Measurements from ENCODE around the gene DLGAP4. TPM values are rescaled to one million over a fixed set of nuclear protein-coding genes. Genes with fewer than 3 reads are reported as not detected.

DLGAP4 gene
- total and polyA plus RNA-seq, 2 of the 13 experiments (the other 11 are each of a cell fraction or from before 2014, with no cell fraction given): 15.2 to 26.7 TPM

DNA sequence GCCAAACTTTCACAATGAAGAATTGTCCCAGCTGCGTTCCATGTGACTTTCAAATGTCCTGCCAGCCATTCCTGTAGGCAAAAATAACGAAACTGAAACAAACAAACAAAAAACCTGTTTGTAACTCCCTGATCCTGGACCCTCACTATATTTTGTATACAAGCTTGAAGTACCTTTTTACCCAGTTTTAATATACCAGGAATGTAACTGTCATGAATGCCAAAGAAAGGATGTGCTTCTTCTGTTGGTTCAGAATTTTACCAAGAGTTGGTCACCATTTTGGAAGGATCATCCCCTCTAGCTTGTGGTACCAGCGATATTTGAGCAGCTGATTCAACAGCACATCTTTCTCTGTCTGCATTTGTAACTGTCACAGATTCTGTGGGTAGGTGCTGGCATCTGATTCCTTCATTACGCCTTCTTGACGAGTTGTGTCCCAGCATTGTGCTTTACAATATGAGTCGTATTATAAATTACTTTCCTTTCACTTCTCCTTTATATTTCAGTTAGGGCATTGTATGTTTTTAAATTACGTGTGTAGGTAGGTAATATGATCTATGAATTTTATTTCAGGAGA, 93.9 kb downstream of the DLGAP4 start (continued):
- TF ChIP-seq, protein P1, sequence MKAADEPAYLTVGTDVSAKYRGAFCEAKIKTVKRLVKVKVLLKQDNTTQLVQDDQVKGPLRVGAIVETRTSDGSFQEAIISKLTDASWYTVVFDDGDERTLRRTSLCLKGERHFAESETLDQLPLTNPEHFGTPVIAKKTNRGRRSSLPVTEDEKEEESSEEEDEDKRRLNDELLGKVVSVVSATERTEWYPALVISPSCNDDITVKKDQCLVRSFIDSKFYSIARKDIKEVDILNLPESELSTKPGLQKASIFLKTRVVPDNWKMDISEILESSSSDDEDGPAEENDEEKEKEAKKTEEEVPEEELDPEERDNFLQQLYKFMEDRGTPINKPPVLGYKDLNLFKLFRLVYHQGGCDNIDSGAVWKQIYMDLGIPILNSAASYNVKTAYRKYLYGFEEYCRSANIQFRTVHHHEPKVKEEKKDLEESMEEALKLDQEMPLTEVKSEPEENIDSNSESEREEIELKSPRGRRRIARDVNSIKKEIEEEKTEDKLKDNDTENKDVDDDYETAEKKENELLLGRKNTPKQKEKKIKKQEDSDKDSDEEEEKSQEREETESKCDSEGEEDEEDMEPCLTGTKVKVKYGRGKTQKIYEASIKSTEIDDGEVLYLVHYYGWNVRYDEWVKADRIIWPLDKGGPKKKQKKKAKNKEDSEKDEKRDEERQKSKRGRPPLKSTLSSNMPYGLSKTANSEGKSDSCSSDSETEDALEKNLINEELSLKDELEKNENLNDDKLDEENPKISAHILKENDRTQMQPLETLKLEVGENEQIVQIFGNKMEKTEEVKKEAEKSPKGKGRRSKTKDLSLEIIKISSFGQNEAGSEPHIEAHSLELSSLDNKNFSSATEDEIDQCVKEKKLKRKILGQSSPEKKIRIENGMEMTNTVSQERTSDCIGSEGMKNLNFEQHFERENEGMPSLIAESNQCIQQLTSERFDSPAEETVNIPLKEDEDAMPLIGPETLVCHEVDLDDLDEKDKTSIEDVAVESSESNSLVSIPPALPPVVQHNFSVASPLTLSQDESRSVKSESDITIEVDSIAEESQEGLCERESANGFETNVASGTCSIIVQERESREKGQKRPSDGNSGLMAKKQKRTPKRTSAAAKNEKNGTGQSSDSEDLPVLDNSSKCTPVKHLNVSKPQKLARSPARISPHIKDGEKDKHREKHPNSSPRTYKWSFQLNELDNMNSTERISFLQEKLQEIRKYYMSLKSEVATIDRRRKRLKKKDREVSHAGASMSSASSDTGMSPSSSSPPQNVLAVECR (CRISPR knock-in tag; IDR thresholded peaks at IDR 0.05; ENCODE audit: borderline replicate concordance): no peak
- TF ChIP-seq ZNF232 (CRISPR knock-in tag; IDR thresholded peaks at IDR 0.05; ENCODE audit: borderline replicate concordance): no peak
- no peak for TF ChIP-seq PPARG (CRISPR knock-in tag; conservative IDR thresholded peaks at IDR 0.05)
- TF ChIP-seq SOX13 (IDR thresholded peaks at IDR 0.05): no peak
- TF ChIP-seq SOX13 (CRISPR knock-in tag; conservative IDR thresholded peaks at IDR 0.05 in 1 of 2, IDR thresholded peaks at IDR 0.05 in 1 of 2): 0 out of 4 replicates have a peak, but pooled peaks of 1 of the 2 experiments have one; percentile 1
- 0 out of 2 replicates have a peak, but pooled peaks have one; percentile 4 for TF ChIP-seq RXRB (CRISPR knock-in tag; IDR thresholded peaks at IDR 0.05; ENCODE audit: borderline replicate concordance)
- TF ChIP-seq, protein P2, sequence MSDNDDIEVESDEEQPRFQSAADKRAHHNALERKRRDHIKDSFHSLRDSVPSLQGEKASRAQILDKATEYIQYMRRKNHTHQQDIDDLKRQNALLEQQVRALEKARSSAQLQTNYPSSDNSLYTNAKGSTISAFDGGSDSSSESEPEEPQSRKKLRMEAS (IDR thresholded peaks at IDR 0.05): no peak
- no peak for TF ChIP-seq ESRRA (CRISPR knock-in tag; IDR thresholded peaks at IDR 0.05; ENCODE audit: low read depth)
- no peak for TF ChIP-seq SIX4 (CRISPR knock-in tag; IDR thresholded peaks at IDR 0.05)
- TF ChIP-seq, protein P3, sequence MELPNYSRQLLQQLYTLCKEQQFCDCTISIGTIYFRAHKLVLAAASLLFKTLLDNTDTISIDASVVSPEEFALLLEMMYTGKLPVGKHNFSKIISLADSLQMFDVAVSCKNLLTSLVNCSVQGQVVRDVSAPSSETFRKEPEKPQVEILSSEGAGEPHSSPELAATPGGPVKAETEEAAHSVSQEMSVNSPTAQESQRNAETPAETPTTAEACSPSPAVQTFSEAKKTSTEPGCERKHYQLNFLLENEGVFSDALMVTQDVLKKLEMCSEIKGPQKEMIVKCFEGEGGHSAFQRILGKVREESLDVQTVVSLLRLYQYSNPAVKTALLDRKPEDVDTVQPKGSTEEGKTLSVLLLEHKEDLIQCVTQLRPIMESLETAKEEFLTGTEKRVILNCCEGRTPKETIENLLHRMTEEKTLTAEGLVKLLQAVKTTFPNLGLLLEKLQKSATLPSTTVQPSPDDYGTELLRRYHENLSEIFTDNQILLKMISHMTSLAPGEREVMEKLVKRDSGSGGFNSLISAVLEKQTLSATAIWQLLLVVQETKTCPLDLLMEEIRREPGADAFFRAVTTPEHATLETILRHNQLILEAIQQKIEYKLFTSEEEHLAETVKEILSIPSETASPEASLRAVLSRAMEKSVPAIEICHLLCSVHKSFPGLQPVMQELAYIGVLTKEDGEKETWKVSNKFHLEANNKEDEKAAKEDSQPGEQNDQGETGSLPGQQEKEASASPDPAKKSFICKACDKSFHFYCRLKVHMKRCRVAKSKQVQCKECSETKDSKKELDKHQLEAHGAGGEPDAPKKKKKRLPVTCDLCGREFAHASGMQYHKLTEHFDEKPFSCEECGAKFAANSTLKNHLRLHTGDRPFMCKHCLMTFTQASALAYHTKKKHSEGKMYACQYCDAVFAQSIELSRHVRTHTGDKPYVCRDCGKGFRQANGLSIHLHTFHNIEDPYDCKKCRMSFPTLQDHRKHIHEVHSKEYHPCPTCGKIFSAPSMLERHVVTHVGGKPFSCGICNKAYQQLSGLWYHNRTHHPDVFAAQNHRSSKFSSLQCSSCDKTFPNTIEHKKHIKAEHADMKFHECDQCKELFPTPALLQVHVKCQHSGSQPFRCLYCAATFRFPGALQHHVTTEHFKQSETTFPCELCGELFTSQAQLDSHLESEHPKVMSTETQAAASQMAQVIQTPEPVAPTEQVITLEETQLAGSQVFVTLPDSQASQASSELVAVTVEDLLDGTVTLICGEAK (IDR thresholded peaks at IDR 0.05): no peak
- TF ChIP-seq, protein P3 (CRISPR knock-in tag; IDR thresholded peaks at IDR 0.05): no peak
- TF ChIP-seq, protein P4, sequence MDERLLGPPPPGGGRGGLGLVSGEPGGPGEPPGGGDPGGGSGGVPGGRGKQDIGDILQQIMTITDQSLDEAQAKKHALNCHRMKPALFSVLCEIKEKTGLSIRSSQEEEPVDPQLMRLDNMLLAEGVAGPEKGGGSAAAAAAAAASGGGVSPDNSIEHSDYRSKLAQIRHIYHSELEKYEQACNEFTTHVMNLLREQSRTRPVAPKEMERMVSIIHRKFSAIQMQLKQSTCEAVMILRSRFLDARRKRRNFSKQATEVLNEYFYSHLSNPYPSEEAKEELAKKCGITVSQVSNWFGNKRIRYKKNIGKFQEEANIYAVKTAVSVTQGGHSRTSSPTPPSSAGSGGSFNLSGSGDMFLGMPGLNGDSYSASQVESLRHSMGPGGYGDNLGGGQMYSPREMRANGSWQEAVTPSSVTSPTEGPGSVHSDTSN (CRISPR knock-in tag; IDR thresholded peaks at IDR 0.05): no peak
- TF ChIP-seq XRCC5 (optimal IDR thresholded peaks at IDR 0.05; ENCODE audit: low read length): no peak
- no peak for TF ChIP-seq CCDC6 (CRISPR knock-in tag; IDR thresholded peaks at IDR 0.05)
- no peak for TF ChIP-seq WIZ (CRISPR knock-in tag; IDR thresholded peaks at IDR 0.05)
- no peak for TF ChIP-seq SRY (CRISPR knock-in tag; IDR thresholded peaks at IDR 0.05)

All from HepG2 (cell line).